Stimulated activated CD4-positive, alpha-beta T cell treated with anti-CD3 and anti-CD28 coated beads, Interleukin-15, amount 100 ng/mL, for 48 hours (primary cell): Measurements from ENCODE around the gene PLP2.
"Not testable (repeated sequence)": the region's sequence is repeated elsewhere in the genome, so short reads cannot be mapped to it uniquely, and the experiment has no call there.

ENCODE experiments used
- DNase-seq, 2 donors: peaks; one replicate each; pipeline ENCODE4 v3.0.0-alpha.2; 2020; ENCODE audit warnings: low read depth in 2 of 2

Gene PLP2

GRCh38 chrX:49163555-49164419, 7.9 kb upstream of the PLP2 start:
- DNase-seq, result peak; percentile 56 to 67

DNA sequence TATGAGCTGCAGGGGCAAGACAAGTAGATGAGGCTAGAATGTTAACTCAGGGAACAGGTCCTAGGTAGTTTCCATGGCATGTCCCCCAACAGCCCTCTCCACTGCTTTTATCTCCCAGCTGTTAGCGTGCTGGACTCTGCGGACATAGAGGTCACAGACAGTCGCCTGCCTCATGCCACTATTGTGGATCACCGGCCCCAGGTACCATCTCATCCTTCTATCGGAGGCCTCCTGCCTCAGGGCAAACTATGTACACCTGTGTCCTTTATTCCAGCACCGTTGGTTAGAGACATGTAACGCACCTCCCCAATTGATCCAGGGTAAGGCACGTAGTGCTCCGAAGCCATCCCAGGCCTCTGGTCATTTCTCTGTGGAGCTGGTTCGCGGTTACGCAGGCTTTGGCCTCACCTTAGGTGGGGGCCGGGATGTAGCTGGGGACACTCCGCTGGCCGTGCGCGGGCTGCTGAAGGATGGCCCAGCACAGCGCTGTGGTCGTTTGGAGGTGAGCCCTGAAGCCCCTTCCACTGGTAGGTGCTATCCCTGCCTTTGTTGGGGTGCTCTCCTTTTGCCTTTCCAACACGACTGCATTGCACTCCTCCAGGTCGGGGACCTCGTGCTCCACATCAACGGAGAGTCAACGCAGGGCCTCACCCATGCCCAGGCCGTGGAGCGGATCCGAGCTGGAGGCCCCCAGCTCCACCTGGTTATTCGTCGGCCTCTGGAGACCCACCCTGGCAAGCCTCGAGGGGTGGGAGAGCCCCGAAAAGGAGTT, 6.9 kb upstream of the PLP2 start:
- DNase-seq, result no peak

GRCh38 chrX:49165901-49166881, 5.5 kb upstream of the PLP2 start:
- DNase-seq, result peak; percentile 54 to 68

- peak; percentile 42 to 50 for DNase-seq
Measured at GRCh38 chrX:49166914-49167739, 4.6 kb upstream of the PLP2 start.

GRCh38 chrX:49167740-49168108, 4.0 kb upstream of the PLP2 start:
- no peak for DNase-seq

DNA sequence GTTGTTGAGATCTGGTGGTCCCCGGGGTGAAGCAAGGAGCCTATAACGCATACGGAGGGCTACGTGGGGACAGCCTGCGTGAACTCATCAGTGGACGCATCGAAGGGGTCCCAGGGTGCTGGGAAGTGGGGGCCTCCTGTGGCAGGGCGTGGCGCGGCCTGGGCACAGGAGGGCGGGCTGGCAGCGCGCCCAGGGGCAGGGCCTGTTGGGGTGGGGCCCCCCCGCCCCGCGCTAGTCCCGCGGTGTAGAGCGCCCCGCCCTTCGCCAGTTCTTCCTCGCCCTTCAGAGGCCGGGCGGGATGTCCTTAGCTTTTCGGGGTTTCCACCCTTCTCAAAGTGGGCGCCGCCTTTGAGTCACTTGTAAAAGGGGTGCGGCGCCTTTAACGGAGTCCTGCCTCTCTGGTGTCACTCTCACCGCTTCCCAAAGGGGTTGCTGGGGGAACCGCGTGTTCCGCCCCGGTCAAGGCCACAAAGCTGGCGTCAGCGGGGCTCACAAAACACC, 632 bp downstream of the PLP2 start:
- peak; percentile 50 to 56 for DNase-seq

DNA sequence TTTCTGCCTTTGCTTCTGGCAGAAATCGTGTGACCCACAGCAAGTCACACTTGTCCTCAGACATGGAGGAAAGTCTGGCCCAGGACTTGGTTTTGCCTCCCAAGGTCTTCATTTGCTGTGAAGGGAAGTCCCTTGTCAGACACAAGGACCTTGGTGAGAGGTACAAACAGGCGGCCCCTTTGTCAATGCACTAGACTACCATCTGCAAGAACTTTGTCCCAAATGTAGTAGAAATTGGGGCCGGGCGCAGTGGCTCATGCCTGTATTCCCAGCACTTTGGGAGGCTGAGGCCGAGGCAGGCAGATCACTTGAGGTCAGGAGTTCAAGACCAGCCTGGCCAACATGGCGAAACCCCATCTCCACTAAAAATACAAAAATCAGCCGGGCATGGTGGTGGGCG, 1.8 kb downstream of the PLP2 start:
- not testable (repeated sequence) for DNase-seq

DNA sequence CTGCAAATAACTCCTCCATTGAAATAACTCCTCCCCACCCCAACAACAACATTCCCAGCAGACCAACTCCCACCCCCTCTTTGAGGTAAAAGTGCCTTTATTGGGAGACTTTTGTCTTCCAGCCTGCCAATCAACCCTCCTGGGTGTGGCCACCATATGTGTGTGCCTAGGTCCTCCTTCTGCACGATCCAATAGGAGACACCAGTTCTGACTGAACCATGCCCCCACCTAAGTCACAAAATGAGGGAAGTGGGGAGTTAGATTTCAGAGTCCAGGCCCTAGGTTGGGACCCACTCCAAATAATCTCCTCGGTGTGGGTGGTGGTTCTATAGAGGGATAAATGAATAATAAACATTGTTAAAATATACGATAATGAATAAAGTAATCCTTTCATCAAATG, 3.0 kb downstream of the PLP2 start:
- DNase-seq, result no peak

DNA sequence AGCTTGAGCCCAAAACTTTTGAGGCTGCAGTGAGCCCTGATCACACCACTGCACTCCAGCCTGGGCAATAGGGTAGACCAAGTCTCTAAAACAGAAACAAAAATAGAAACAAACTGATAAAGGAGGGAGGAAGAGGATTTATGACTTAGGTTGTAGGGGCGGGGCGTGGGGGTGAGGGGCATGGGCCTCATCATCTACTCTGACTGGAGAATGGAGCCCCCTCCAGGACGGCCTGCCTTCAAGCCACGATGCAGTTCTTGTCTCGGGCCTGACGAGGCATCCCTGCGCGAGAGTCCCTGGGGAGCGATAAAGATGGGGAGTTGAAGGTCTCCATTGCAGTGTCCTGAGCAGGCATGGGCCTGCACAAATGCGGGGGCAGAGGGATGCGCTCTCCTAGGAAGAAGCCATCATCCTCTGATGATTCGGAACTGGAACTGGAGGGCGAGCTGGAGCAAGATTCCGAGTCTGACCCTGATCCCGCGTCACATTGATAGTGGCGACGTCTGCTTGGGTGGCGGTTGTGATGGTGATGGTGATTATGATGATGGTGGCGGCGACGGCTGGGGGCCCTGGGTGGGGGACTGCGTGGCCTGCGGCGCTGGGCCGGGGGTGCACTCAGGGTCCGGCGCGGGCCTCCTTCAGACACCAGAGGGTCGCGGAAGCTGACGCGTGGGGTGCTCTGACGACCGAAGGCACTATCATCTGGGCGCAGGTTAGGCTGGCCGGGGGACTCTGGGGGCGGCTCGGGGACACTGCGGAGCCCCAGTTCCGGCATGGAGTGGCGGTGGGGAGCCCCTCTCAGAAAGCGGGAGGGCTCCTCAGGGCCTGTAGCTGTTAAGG, 4.0 kb downstream of the PLP2 start:
- DNase-seq, result no peak

GRCh38 chrX:49176421-49177326, 5.0 kb downstream of the PLP2 start:
- DNase-seq, result no peak

DNA sequence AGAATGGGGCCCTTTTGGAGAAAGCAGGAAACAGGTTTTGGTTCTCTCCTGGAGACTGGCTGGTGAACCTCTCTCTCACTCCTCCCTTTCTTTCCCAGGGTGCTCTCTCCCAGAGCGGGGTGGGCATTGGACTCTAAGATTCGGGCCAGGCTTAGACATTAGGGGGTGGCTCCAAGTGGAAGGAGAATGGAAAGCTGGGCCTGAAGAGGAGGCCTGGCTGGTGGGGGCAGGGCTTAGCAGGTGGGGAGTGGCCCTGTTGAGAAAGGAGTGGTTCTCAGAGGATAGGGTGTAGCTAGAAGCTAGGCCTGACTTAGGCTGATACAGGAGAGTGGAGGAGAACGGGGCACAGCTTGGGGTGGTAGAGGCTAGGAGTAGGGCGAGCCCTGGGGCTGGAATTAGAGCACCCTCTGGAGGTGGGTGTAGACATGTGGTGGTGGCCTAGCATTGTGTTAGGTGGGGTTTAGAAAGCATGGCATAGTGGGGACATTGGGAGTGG, 5.7 kb downstream of the PLP2 start:
- DNase-seq, result no peak

DNA sequence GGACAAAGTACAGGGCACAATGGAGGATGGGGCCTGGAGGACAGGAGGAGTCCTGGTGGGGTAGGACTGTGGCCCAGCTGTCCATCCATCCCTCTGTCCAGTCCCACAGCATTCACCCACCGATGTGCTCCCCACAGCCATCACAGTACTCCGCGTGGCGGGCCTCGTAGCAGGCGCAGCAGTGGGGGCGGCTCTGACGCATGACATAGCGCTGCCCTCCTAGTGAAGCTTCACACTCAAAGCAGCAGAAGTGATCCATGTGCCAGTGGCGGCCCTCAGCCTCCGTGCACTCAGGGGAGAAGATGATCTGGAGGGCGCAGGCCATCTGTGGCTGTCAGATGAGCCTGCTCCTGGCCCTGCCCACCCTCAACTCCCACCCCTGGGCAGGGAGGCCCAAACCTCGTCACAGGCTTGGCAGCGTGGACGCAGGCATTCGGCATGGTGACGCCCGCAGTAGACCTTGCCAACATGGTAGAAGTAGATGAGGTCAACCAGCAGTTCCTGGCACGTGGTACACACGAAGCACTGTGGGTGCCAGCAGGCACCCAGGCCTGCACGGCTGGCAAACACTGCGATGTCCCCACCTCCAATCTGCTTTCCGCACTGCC, 6.3 kb downstream of the PLP2 start:
- no peak for DNase-seq

GRCh38 chrX:49178537-49178936, 6.8 kb downstream of the PLP2 start:
- no peak for DNase-seq

GRCh38 chrX:49179358-49179757, 7.7 kb downstream of the PLP2 start:
- DNase-seq, result no peak

- DNase-seq, result no peak
Measured at GRCh38 chrX:49183701-49184281, 12.1 kb downstream of the PLP2 start.

DNA sequence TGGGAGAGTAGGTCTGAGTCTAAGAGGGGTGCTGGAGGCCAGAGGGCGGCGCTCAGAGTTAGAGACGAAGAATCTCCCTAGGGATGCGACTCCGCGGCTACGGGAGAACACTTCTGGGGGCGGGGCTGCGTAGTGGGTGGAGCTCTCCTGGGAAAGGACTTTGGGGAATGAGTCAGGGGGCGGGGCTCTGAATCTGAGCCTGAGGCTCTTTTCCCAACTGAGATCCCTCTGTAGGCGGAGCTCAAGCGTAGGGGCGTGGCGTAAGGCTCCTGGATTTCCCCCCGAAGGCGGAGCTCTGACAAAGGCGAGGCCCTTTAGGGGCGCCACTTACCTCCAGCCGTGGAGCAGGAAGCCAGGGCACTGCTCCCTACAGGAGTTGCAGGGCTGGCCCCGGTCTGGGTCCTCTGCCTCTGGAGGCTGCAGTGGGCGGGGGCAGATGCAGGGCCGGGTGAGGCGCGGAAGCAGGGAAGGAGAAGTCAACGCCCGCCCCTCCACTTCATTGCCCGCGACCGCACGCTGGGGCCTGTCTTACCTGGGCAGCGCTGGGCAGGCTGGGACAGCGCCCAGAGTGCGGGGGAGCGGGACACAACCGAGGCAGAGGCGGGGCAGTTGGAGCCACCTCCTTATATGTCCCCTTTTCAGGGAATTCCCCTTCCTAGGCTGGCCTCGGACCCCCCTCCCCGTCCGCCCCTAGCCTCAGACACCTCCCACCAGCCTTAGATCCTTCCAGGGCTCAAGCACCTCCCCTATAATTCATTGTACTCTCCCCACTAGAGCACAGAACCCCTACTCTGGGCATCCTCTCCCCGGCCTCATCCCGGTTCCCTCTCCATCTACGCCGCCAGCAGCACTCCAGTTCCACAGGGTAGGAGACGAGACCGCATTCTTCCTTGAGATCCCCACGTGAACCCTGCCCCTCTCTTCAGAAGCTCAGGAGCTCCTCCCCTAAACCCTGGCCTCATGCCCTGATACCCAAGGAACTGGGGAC, 12.9 kb downstream of the PLP2 start:
- DNase-seq, result peak in 1 of 2 donors; percentile 28
